Endodermal cell (in vitro differentiated cells): ENCODE measurements around the gene TRAK1. TPM values are rescaled to one million over a fixed set of nuclear protein-coding genes. Genes with fewer than 3 reads are reported as not detected.

ENCODE experiments used
- DNase-seq: peaks from one replicate; pipeline ENCODE4 v3.0.0-alpha.2; 2017
- H3K27ac ChIP-seq: 2 replicates; pipeline ENCODE4 v1.5.1; 2013; ENCODE audit warnings: mild to moderate bottlenecking, low read depth, low read length, moderate library complexity
- H3K27me3 ChIP-seq: 2 replicates; pipeline ENCODE4 v1.6.1; 2013; ENCODE audit warnings: mild to moderate bottlenecking, low read length, moderate library complexity; ENCODE audit not compliant: insufficient read depth, control insufficient read depth, poor library complexity, severe bottlenecking
- H3K36me3 ChIP-seq: 2 replicates; pipeline ENCODE4 v1.7.0; 2013; ENCODE audit warnings: mild to moderate bottlenecking, low read length, moderate library complexity; ENCODE audit not compliant: control insufficient read depth, insufficient read depth
- H3K4me1 ChIP-seq: one replicate; pipeline ENCODE4 v1.7.0; 2013; ENCODE audit warnings: low read length; ENCODE audit not compliant: control insufficient read depth, insufficient read depth
- H3K4me3 ChIP-seq: 2 replicates; pipeline ENCODE4 v1.5.1; 2013; ENCODE audit warnings: mild to moderate bottlenecking, low read length, moderate library complexity
- H3K9ac ChIP-seq: 2 replicates; pipeline ENCODE4 v1.6.1; 2013; ENCODE audit warnings: mild to moderate bottlenecking, low read length, moderate library complexity; ENCODE audit not compliant: poor library complexity, severe bottlenecking; ENCODE audit errors: extremely low read depth
- H3K9me3 ChIP-seq: 2 replicates; pipeline ENCODE4 v1.6.1; 2013; ENCODE audit warnings: mild to moderate bottlenecking, low read length, moderate library complexity; ENCODE audit not compliant: control insufficient read depth
- H3K27ac Mint-ChIP-seq: 2 replicates; pipeline ENCODE4 v1.8.0; 2020; ENCODE audit warnings: mixed read lengths
- H3K27me3 Mint-ChIP-seq: 2 replicates; pipeline ENCODE4 v1.8.0; 2021; ENCODE audit warnings: mild to moderate bottlenecking, mixed read lengths; ENCODE audit not compliant: insufficient read depth
- H3K36me3 Mint-ChIP-seq: 2 replicates; pipeline ENCODE4 v1.8.0; 2020; ENCODE audit warnings: low read depth, mixed read lengths
- H3K4me1 Mint-ChIP-seq: 2 replicates; pipeline ENCODE4 v1.8.0; 2020; ENCODE audit warnings: mixed read lengths
- H3K4me3 Mint-ChIP-seq: 2 replicates; pipeline ENCODE4 v1.8.0; 2020; ENCODE audit warnings: mild to moderate bottlenecking, moderate library complexity, mixed read lengths
- H3K9me3 Mint-ChIP-seq: 2 replicates; pipeline ENCODE4 v1.8.0; 2020; ENCODE audit warnings: mild to moderate bottlenecking, mixed read lengths
- WGBS, 2 experiments: methylation state at CpG; one replicate each; pipeline versions ENCODE4 v1.1.5 to v1.1.7; 2013; ENCODE audit warnings: missing lambda C conversion rate in 2 of 2, mixed read lengths in 1 of 2; ENCODE audit not compliant: insufficient coverage in 1 of 2, insufficient read length in 1 of 2; 5-methylcytosine and 5-hydroxymethylcytosine counted together
- total RNA-seq, 2 donors: library from RNA; stranded (reverse); fragmentation: NEBNext Ultra II Directional in 1 of 2; extraction: Animal tissue kit (Norgen Biotek cat#: 25700) in 1 of 2; gene quantifications; 2 replicates in 1 of 2; 3 replicates in 1 of 2; pipeline ENCODE4 v1.2.1, GENCODE V29; 2021
- TF ChIP-seq, protein P1 (sequence below): fragments of 200-600 bp; sonication (generic); conservative IDR thresholded peaks from 2 replicates; pipeline ENCODE4 v1.5.0; 2021; ENCODE audit warnings: antibody characterized with exemption, mild to moderate bottlenecking

TRAK1 gene
- total RNA-seq, 2 donors from 2014 or later = 29.8 to 31.0 TPM

DNA sequence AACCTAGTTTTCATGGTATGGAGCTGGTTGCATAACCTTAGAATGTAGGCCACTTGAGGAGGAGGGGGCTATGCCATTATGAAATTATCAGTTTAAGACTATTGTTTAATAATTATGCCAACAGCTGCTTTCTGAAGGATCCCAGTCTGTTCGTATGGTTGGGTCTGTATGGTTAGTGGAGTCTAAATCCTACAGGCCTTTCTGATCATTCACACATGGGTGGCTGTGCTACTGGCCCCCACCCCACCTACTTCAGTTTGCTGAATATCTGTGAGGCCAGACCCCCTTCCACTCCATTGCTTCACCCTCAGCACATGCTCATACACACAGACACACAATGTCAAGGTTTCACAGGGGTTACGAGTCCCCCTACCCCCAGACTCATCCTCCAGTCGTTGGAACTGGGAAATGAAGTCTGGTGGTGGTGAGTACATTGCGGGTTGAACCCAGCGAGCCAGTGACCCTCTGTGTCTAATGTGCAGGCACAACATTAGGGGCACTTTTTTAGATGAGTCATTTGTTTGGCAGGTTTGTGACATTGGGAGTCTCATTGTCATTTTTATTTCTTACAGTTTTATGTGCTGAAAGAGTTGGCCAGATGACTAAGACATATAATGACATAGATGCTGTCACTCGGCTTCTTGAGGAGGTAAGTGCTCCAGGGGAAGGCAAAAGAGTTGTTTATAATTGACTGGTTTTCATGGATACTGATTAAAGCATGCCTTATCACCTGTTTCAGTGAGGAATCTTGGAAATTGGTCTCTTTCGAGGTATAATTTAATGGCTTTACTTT, 85.3 kb downstream of the TRAK1 start:
- H3K27ac ChIP-seq = no peak overlapping the region
- H3K4me1 Mint-ChIP-seq = peaks cover 15% of the 10 kb centered on the region
- H3K27ac Mint-ChIP-seq = no peak overlapping the region

GRCh38 chr3:42177068-42177800, 86.1 kb downstream of the TRAK1 start:
- H3K36me3 Mint-ChIP-seq = peaks cover 3% of the 10 kb centered on the region
- no peak overlapping the region for H3K27ac Mint-ChIP-seq
- no peaks in the 10 kb centered on the region for H3K9me3 ChIP-seq
- no peak overlapping the region for H3K9ac ChIP-seq
- 91 to 94% methylated on average over 5 to 6 of the region's 6 CpGs for WGBS, 2 experiments
- H3K4me1 ChIP-seq = no peaks in the 10 kb centered on the region
- H3K9me3 Mint-ChIP-seq = no peaks in the 10 kb centered on the region
- H3K4me1 Mint-ChIP-seq = peaks cover 15% of the 10 kb centered on the region
- no peak overlapping the region for H3K4me3 Mint-ChIP-seq
- H3K27me3 ChIP-seq = no peaks in the 10 kb centered on the region
- DNase-seq = no peak
- no peak overlapping the region for H3K4me3 ChIP-seq
- no peaks in the 10 kb centered on the region for H3K36me3 ChIP-seq
- H3K27ac ChIP-seq = no peak overlapping the region
- H3K27me3 Mint-ChIP-seq = no peaks in the 10 kb centered on the region
- TF ChIP-seq, protein P1, sequence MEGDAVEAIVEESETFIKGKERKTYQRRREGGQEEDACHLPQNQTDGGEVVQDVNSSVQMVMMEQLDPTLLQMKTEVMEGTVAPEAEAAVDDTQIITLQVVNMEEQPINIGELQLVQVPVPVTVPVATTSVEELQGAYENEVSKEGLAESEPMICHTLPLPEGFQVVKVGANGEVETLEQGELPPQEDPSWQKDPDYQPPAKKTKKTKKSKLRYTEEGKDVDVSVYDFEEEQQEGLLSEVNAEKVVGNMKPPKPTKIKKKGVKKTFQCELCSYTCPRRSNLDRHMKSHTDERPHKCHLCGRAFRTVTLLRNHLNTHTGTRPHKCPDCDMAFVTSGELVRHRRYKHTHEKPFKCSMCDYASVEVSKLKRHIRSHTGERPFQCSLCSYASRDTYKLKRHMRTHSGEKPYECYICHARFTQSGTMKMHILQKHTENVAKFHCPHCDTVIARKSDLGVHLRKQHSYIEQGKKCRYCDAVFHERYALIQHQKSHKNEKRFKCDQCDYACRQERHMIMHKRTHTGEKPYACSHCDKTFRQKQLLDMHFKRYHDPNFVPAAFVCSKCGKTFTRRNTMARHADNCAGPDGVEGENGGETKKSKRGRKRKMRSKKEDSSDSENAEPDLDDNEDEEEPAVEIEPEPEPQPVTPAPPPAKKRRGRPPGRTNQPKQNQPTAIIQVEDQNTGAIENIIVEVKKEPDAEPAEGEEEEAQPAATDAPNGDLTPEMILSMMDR = no peak

More for the DNA sequence above, 85.3 kb downstream of the TRAK1 start:
- peaks cover 3% of the 10 kb centered on the region for H3K36me3 Mint-ChIP-seq
- H3K36me3 ChIP-seq = no peaks in the 10 kb centered on the region
- TF ChIP-seq, protein P1 = no peak
- H3K4me3 Mint-ChIP-seq = no peak overlapping the region
- no peaks in the 10 kb centered on the region for H3K9me3 Mint-ChIP-seq
- no peaks in the 10 kb centered on the region for H3K4me1 ChIP-seq
- WGBS, 2 experiments = 89 to 95% methylated on average over 3 to 6 of the region's 7 CpGs
- no peak for DNase-seq
- H3K4me3 ChIP-seq = no peak overlapping the region
- no peaks in the 10 kb centered on the region for H3K9me3 ChIP-seq
- H3K9ac ChIP-seq = no peak overlapping the region
- no peaks in the 10 kb centered on the region for H3K27me3 Mint-ChIP-seq
- H3K27me3 ChIP-seq = no peaks in the 10 kb centered on the region

- H3K36me3 Mint-ChIP-seq = peaks cover 3% of the 10 kb centered on the region
- H3K9me3 Mint-ChIP-seq = no peaks in the 10 kb centered on the region
- Histone ChIP-seq H3K9me3 (no peaks in the 10 kb centered on the region), H3K36me3 (no peaks in the 10 kb centered on the region), H3K27ac (peak overlapping the region; percentile 63), H3K9ac (no peak overlapping the region), H3K4me1 (no peaks in the 10 kb centered on the region), H3K4me3 (no peak overlapping the region), H3K27me3 (no peaks in the 10 kb centered on the region)
- DNase-seq = no peak
- no peak overlapping the region for H3K4me3 Mint-ChIP-seq
- TF ChIP-seq, protein P1 = no peak
- no peak overlapping the region for H3K27ac Mint-ChIP-seq
- no peaks in the 10 kb centered on the region for H3K27me3 Mint-ChIP-seq
- 91 to 97% methylated on average over 8 to 9 of the region's 9 CpGs for WGBS, 2 experiments
- H3K4me1 Mint-ChIP-seq = peaks cover 15% of the 10 kb centered on the region
Measured at GRCh38 chr3:42177801-42178150, 86.6 kb downstream of the TRAK1 start.
